K562 (cell line): Measurements from ENCODE around the gene FOLR2. TPM values are rescaled to one million over a fixed set of nuclear protein-coding genes. Genes with fewer than 3 reads are reported as not detected.

Experiments
- ATAC-seq: fragments of 200-7000 bp; cut with Tn5 transposase; 3 replicates; pipeline ENCODE4 v1.9.1; 2020; ENCODE audit warnings: moderate library complexity
- BruUV-seq: library from RNA; stranded (reverse); fragments of 400-500 nt; replicated peaks from 2 replicates; lab custom pipeline; 2021; lab: Mats Ljungman, UMichigan
- CTCF ChIA-PET: fragments of 300-600 bp; formaldehyde crosslinking; extraction: SDS; loops from one replicate; lab custom pipeline; 2021; ENCODE audit warnings: low intra/inter-chr PET ratio; lab: Yijun Ruan, JAX
- POLR2A ChIA-PET: fragments of 300-600, 350-650 bp; sonication (Branson Sonifier 250); formaldehyde crosslinking; extraction: SDS; loops from one replicate; lab custom pipeline; 2021; ENCODE audit warnings: antibody characterized with exemption, inconsistent platforms; lab: Yijun Ruan, JAX
- DNase-seq, 4 experiments: peaks; one replicate each; pipeline versions ENCODE4 v3.0.0 to v3.0.0-alpha.2; 2011 to 2018; ENCODE audit warnings: low spot score in 3 of 4, mixed read lengths in 3 of 4; ENCODE audit errors: extremely low read depth in 1 of 4
- FAIRE-seq: peaks from 2 replicates; lab custom pipeline; 2011; peaks lifted over from hg19 to GRCh38; lab: Jason Lieb, UNC
- H2AFZ ChIP-seq: 2 replicates; pipeline ENCODE4 v1.6.0; 2011; ENCODE audit warnings: low read depth, low read length, control low read depth, inconsistent platforms
- H3K27ac ChIP-seq: fragments of 200-600 bp; 3 replicates; pipeline ENCODE4 v1.8.0; 2011; ENCODE audit warnings: low read depth, mild to moderate bottlenecking, control low read depth, inconsistent platforms, low read length, moderate library complexity, mixed read lengths; ENCODE audit errors: extremely low read depth
- H3K27me3 ChIP-seq, 2 experiments: fragments of 300-600 bp in 1 of 2; 2 replicates in 1 of 2; 3 replicates in 1 of 2; pipeline versions ENCODE4 v1.6.0 to v1.8.0; 2011; ENCODE audit warnings: inconsistent platforms in 2 of 2, low read length in 2 of 2, mild to moderate bottlenecking in 1 of 2, mixed read lengths in 1 of 2, moderate library complexity in 1 of 2; ENCODE audit not compliant: control insufficient read depth in 2 of 2, insufficient read depth in 2 of 2
- H3K36me3 ChIP-seq: fragments of 300-600 bp; 3 replicates; pipeline ENCODE4 v1.8.0; 2011; ENCODE audit warnings: mild to moderate bottlenecking, low read length, inconsistent platforms; ENCODE audit not compliant: control insufficient read depth, insufficient read depth
- H3K4me1 ChIP-seq, 2 experiments: fragments of 200-600 bp in 1 of 2; replicated peaks in 1 of 2; 2 replicates in 1 of 2; 3 replicates in 1 of 2; pipeline versions ENCODE4 v1.5.1 to v1.8.0; 2011; ENCODE audit warnings: inconsistent platforms in 2 of 2, low read length in 2 of 2, mild to moderate bottlenecking in 1 of 2, mixed read lengths in 1 of 2, moderate library complexity in 1 of 2; ENCODE audit not compliant: control insufficient read depth in 2 of 2, insufficient read depth in 2 of 2
- H3K4me2 ChIP-seq: 2 replicates; pipeline ENCODE4 v1.6.1; 2011; ENCODE audit warnings: low read length, control low read depth, inconsistent platforms, mixed read lengths; ENCODE audit not compliant: insufficient read depth
- H3K4me3 ChIP-seq: fragments of 200-600 bp; sonication (generic), shearing (Covaris generic); 2 replicates; pipeline ENCODE4 v1.5.1; 2016; ENCODE audit warnings: control low read depth, inconsistent platforms
- H3K79me2 ChIP-seq: fragments of 200-600 bp; 3 replicates; pipeline ENCODE4 v1.8.0; 2011; ENCODE audit warnings: low read length, inconsistent platforms; ENCODE audit not compliant: control insufficient read depth, insufficient read depth
- H3K9ac ChIP-seq, 2 experiments: 2 replicates each; pipeline versions ENCODE4 v1.6.0 to v1.6.1; 2011; ENCODE audit warnings: low read depth in 2 of 2, low read length in 2 of 2, control low read depth in 1 of 2, inconsistent platforms in 1 of 2, mild to moderate bottlenecking in 1 of 2, mixed read lengths in 1 of 2; ENCODE audit not compliant: insufficient read depth in 1 of 2
- H3K9me1 ChIP-seq: one replicate; pipeline ENCODE4 v1.6.0; 2011; ENCODE audit warnings: inconsistent platforms, mild to moderate bottlenecking, low read length, moderate library complexity; ENCODE audit not compliant: control insufficient read depth, insufficient read depth
- H3K9me3 ChIP-seq: replicated peaks from 2 replicates; pipeline ENCODE4 v1.5.1; 2011; ENCODE audit warnings: low read depth, low read length, inconsistent platforms; ENCODE audit not compliant: control insufficient read depth, insufficient read depth
- H4K20me1 ChIP-seq: replicated peaks from 2 replicates; pipeline ENCODE4 v1.6.1; 2011; ENCODE audit warnings: low read length, inconsistent platforms, mixed read lengths; ENCODE audit not compliant: control insufficient read depth, insufficient read depth
- NR1H2 ChIP-seq: sonication (generic); formaldehyde crosslinking; IDR thresholded peaks from 2 replicates; pipeline ENCODE4 v1.4.0; 2020; ENCODE audit warnings: mild to moderate bottlenecking, missing genetic modification reagents
- RBFOX2 ChIP-seq: fragments of 200-400 bp; formaldehyde crosslinking; IDR thresholded peaks from 2 replicates; pipeline ENCODE4 v1.6.1; 2017; ENCODE audit warnings: low read depth, mild to moderate bottlenecking, low read length, moderate library complexity
- RBM14 ChIP-seq: fragments of 200-400 bp; formaldehyde crosslinking; IDR thresholded peaks from 2 replicates; pipeline ENCODE4 v1.6.1; 2018; ENCODE audit warnings: low read depth, mild to moderate bottlenecking, low read length, moderate library complexity, borderline replicate concordance; ENCODE audit not compliant: insufficient read depth
- WGBS: fragments of 100-300 bp; shearing (Covaris generic); methylation state at CpG from one replicate; pipeline ENCODE4 v1.1.6; 2016; ENCODE audit warnings: low coverage, mixed read lengths; ENCODE audit not compliant: insufficient coverage; ENCODE audit errors: missing lambda C conversion rate; 5-methylcytosine and 5-hydroxymethylcytosine counted together
- in situ Hi-C: fragments of 300-500 bp; cut with MboI; formaldehyde crosslinking; loops from 4 replicates; pipeline ENCODE4 v1.15.0; 2018; ENCODE audit warnings: inconsistent platforms, mixed read lengths
- intact Hi-C: fragments of 100-400 bp; cut with micrococcal nuclease; formaldehyde crosslinking; loops from 2 replicates; pipeline ENCODE4 v1.14.2; 2022
- polyA plus RNA-seq, 8 experiments: library from polyadenylated mRNA; depleted of rRNA in 4 of 8; stranded (reverse) in 5 of 8; unstranded in 3 of 8; fragments of >200 nt; fragmentation: Nextera tagmentation in 2 of 8; fragmentation: Illumina TruSeq in 1 of 8; extraction: Ambion mirVana in 2 of 8; extraction: Trizol in 1 of 8; gene quantifications; 2 replicates each; pipeline versions ENCODE4 v1.2.1 to v1.2.3, GENCODE V29; 2011 to 2014; ENCODE audit warnings: inconsistent platforms in 1 of 8, missing spikeins in 1 of 8
- total RNA-seq, 7 experiments: library from RNA; depleted of rRNA in 6 of 7; stranded (reverse); fragments of >200 nt in 6 of 7; fragmentation: Illumina TruSeq in 2 of 7; extraction: Trizol in 2 of 7; gene quantifications; 2 replicates each; pipeline versions ENCODE4 v1.2.1 to v1.2.3, GENCODE V29; 2011 to 2021; ENCODE audit warnings: low replicate concordance in 1 of 7

Gene FOLR2
- total and polyA plus RNA-seq, 9 of the 15 experiments (the other 6 are each of a cell fraction or from before 2014, with no cell fraction given), result 0.27 TPM; not detected in 8

- Histone ChIP-seq H3K4me2 (no peak overlapping the region), H3K4me3 (no peak overlapping the region), H3K9ac (no peak overlapping the region), H3K4me1 (peaks cover 0 to 22% of the 10 kb centered on the region in 2 experiments; a peak in 2 of 5 replicates), H3K9me3 (no peaks in the 10 kb centered on the region), H3K9me1 (no peaks in the 10 kb centered on the region), H3K79me2 (no peaks in the 10 kb centered on the region), H4K20me1 (no peaks in the 10 kb centered on the region), H3K36me3 (peaks cover 82% of the 10 kb centered on the region), H2AFZ (no peak overlapping the region), H3K27ac (no peak overlapping the region), H3K27me3 (no peaks in the 10 kb centered on the region)
- in situ Hi-C loops (no loop called here), intact Hi-C loops (loop anchor here (5.0 kb wide), 2 partner anchors 53 to 197 kb away; partner anchors contain the start of gene CLPB)
- peak in 1 of 4 experiments; percentile 6 for DNase-seq
- ATAC-seq, result no peak
- BruUV-seq, result no TSS peak
- CTCF ChIA-PET, result no interaction called here
- 0 out of 2 replicates have a peak, but pooled peaks have one; percentile 22 for TF ChIP-seq RBFOX2
- no peak for TF ChIP-seq RBM14
- TF ChIP-seq NR1H2 (CRISPR knock-in tag), result no peak
- POLR2A ChIA-PET, result interaction anchor here (1.0 to 2.8 kb wide), 7 partner anchors 8 to 198 kb away, joined by 3 to 13 read pairs (median 5); partner anchors contain the start of genes CLPB and INPPL1
- no peak for FAIRE-seq
- WGBS, result 93% methylated on average over 14 of the region's 17 CpGs
Measured at GRCh38 chr11:72235351-72236057, 18.9 kb downstream of the FOLR2 start.
